ENCODE data around the gene STARD4. TPM values are rescaled to one million over a fixed set of nuclear protein-coding genes. Genes with fewer than 3 reads are reported as not detected.
A peak's percentile ranks its signal among the peaks of the same experiment; 100 is the strongest.

Gene STARD4
- total and polyA plus RNA-seq, 9 of the 15 experiments (the other 6 are each of a cell fraction or from before 2014, with no cell fraction given): 28.4 to 88.0 (median 34.0) TPM

DNA sequence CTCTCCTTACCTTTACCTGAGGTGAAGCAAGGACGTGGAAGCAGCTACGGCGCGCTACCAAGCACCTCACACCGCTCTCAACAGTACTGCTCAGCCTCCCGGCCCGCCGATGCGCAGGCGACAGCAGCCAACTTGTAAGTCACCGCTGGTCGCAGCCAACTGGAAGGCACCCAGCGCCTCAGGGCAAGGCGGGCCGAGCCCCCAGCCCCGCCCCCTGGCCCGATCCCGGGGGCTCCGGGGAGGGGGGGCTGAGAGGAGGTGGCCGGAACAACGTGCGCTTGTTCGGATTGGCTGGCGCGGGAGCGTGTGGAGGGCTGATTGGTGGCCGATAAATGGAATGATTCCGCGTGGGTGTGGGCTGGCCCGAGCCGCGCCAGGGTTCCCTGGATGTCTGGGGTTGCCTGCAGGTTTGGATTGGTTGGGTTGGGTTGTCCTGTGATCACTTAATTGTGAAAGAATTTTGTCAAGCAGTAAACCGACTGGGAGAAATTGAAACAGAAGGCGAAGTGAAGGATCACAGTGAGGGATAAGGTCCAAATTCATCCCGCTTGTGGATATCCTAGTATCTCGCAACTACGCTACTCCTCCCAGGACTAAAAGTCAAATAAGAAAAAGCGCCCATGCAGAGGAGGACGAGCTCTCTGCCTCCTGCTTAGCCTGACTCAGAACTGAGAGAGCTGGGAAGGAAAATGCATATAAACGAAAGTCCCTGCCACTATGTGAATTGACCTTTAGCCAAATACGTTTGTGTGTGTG, at the start of gene STARD4 (continued):
- TF ChIP-seq ZNF507 (tag; conservative IDR thresholded peaks at IDR 0.05) (no peak), RCOR1 (IDR thresholded peaks at IDR 0.05; ENCODE audit: borderline replicate concordance in 1 of 2, low read depth in 2 of 2, low read length in 2 of 2) (no peak; a peak in 1 of 4 replicates), ZNF263 (CRISPR knock-in tag; IDR thresholded peaks at IDR 0.05; ENCODE audit: borderline replicate concordance) (no peak), PML (IDR thresholded peaks at IDR 0.05; ENCODE audit: low read length) (peak; percentile 82), ZNF324 (CRISPR knock-in tag; IDR thresholded peaks at IDR 0.05) (no peak), NCOA6 (IDR thresholded peaks at IDR 0.05) (no peak), DNMT1 (IDR thresholded peaks at IDR 0.05) (peak; percentile 67; the same call in 1 of the 2 replicates), ZNF830 (CRISPR knock-in tag; IDR thresholded peaks at IDR 0.05) (no peak), EP300 (IDR thresholded peaks at IDR 0.05; ENCODE audit: low read length) (peak; percentile 58; the same call in 1 of the 2 replicates), SETDB1 (IDR thresholded peaks at IDR 0.05; ENCODE audit: low read length) (no peak), ZNF766 (CRISPR knock-in tag; conservative IDR thresholded peaks at IDR 0.05) (0 out of 2 replicates have a peak, but pooled peaks have one; percentile 12)
- TF ChIP-seq, protein P1, sequence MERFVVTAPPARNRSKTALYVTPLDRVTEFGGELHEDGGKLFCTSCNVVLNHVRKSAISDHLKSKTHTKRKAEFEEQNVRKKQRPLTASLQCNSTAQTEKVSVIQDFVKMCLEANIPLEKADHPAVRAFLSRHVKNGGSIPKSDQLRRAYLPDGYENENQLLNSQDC (CRISPR knock-in tag; IDR thresholded peaks at IDR 0.05): no peak
- TF ChIP-seq, protein P2, sequence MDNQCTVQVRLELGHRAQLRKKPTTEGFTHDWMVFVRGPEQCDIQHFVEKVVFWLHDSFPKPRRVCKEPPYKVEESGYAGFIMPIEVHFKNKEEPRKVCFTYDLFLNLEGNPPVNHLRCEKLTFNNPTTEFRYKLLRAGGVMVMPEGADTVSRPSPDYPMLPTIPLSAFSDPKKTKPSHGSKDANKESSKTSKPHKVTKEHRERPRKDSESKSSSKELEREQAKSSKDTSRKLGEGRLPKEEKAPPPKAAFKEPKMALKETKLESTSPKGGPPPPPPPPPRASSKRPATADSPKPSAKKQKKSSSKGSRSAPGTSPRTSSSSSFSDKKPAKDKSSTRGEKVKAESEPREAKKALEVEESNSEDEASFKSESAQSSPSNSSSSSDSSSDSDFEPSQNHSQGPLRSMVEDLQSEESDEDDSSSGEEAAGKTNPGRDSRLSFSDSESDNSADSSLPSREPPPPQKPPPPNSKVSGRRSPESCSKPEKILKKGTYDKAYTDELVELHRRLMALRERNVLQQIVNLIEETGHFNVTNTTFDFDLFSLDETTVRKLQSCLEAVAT (IDR thresholded peaks at IDR 0.05): peak in 1 of 2 experiments; percentile 95; a peak in 3 of 4 replicates
- TF ChIP-seq, protein P3, sequence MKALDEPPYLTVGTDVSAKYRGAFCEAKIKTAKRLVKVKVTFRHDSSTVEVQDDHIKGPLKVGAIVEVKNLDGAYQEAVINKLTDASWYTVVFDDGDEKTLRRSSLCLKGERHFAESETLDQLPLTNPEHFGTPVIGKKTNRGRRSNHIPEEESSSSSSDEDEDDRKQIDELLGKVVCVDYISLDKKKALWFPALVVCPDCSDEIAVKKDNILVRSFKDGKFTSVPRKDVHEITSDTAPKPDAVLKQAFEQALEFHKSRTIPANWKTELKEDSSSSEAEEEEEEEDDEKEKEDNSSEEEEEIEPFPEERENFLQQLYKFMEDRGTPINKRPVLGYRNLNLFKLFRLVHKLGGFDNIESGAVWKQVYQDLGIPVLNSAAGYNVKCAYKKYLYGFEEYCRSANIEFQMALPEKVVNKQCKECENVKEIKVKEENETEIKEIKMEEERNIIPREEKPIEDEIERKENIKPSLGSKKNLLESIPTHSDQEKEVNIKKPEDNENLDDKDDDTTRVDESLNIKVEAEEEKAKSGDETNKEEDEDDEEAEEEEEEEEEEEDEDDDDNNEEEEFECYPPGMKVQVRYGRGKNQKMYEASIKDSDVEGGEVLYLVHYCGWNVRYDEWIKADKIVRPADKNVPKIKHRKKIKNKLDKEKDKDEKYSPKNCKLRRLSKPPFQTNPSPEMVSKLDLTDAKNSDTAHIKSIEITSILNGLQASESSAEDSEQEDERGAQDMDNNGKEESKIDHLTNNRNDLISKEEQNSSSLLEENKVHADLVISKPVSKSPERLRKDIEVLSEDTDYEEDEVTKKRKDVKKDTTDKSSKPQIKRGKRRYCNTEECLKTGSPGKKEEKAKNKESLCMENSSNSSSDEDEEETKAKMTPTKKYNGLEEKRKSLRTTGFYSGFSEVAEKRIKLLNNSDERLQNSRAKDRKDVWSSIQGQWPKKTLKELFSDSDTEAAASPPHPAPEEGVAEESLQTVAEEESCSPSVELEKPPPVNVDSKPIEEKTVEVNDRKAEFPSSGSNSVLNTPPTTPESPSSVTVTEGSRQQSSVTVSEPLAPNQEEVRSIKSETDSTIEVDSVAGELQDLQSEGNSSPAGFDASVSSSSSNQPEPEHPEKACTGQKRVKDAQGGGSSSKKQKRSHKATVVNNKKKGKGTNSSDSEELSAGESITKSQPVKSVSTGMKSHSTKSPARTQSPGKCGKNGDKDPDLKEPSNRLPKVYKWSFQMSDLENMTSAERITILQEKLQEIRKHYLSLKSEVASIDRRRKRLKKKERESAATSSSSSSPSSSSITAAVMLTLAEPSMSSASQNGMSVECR (CRISPR knock-in tag; IDR thresholded peaks at IDR 0.05): peak; percentile 40; the same call in 1 of the 2 replicates
- TF ChIP-seq, protein P4, sequence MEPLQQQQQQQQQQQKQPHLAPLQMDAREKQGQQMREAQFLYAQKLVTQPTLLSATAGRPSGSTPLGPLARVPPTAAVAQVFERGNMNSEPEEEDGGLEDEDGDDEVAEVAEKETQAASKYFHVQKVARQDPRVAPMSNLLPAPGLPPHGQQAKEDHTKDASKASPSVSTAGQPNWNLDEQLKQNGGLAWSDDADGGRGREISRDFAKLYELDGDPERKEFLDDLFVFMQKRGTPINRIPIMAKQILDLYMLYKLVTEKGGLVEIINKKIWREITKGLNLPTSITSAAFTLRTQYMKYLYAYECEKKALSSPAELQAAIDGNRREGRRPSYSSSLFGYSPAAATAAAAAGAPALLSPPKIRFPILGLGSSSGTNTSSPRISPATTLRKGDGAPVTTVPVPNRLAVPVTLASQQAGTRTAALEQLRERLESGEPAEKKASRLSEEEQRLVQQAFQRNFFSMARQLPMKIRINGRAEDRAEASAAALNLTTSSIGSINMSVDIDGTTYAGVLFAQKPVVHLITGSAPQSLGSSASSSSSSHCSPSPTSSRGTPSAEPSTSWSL (CRISPR knock-in tag; IDR thresholded peaks at IDR 0.05; ENCODE audit: borderline replicate concordance): no peak
- TF ChIP-seq, protein P5, sequence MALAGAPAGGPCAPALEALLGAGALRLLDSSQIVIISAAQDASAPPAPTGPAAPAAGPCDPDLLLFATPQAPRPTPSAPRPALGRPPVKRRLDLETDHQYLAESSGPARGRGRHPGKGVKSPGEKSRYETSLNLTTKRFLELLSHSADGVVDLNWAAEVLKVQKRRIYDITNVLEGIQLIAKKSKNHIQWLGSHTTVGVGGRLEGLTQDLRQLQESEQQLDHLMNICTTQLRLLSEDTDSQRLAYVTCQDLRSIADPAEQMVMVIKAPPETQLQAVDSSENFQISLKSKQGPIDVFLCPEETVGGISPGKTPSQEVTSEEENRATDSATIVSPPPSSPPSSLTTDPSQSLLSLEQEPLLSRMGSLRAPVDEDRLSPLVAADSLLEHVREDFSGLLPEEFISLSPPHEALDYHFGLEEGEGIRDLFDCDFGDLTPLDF (CRISPR knock-in tag; IDR thresholded peaks at IDR 0.05): no peak
- TF ChIP-seq, protein P6, sequence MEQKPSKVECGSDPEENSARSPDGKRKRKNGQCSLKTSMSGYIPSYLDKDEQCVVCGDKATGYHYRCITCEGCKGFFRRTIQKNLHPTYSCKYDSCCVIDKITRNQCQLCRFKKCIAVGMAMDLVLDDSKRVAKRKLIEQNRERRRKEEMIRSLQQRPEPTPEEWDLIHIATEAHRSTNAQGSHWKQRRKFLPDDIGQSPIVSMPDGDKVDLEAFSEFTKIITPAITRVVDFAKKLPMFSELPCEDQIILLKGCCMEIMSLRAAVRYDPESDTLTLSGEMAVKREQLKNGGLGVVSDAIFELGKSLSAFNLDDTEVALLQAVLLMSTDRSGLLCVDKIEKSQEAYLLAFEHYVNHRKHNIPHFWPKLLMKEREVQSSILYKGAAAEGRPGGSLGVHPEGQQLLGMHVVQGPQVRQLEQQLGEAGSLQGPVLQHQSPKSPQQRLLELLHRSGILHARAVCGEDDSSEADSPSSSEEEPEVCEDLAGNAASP (IDR thresholded peaks at IDR 0.05): no peak

Data from K562 (cell line).